Measurements from ENCODE around the gene AUP1.
A peak's percentile ranks its signal among the peaks of the same experiment; 100 is the strongest.

AUP1 gene

DNA sequence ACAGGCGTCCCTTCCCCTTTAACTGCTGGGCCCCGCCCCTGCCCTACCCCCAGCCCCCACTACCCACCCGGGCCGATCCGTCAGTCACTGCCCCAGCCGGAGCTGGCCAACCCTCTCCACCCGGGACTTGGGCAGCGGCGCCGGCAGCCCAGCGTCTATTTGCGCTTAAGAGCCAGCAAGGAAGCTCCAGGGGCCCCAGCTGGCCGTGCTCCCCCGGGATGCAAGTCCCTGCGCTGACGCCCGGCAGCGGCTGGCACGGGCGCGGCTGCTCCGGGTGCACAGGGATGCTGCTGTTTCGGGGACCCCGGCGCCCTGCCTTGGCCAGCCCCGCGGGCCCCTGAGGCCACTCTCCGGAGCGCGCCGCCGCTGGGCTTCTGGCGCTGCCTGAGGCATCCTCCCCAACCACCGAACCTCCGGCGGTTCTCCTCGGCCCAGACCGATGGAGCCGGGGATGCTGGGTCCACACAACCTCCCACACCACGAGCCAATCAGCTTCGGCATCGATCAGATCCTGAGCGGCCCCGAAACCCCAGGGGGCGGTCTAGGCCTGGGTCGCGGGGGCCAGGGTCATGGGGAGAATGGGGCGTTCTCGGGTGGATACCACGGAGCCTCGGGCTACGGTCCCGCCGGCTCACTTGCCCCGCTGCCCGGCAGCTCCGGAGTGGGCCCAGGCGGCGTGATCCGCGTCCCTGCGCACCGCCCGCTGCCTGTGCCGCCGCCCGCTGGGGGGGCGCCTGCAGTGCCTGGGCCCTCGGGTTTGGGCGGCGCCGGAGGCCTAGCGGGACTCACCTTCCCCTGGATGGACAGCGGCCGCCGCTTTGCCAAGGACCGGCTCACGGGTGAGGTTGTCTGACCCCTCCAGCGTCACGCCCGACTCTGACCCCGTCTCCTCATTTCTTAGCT lies 14.9 kb downstream of the AUP1 start, which contains the start of gene TLX2:
TSS of gene TLX2 (plus strand) at position 83 of the 903 bp plus-strand sequence. CDS start at position 440, 357 bp downstream.
- FAIRE-seq (no peak), DNase-seq (ENCODE audit: low spot score) (no peak)

DNA sequence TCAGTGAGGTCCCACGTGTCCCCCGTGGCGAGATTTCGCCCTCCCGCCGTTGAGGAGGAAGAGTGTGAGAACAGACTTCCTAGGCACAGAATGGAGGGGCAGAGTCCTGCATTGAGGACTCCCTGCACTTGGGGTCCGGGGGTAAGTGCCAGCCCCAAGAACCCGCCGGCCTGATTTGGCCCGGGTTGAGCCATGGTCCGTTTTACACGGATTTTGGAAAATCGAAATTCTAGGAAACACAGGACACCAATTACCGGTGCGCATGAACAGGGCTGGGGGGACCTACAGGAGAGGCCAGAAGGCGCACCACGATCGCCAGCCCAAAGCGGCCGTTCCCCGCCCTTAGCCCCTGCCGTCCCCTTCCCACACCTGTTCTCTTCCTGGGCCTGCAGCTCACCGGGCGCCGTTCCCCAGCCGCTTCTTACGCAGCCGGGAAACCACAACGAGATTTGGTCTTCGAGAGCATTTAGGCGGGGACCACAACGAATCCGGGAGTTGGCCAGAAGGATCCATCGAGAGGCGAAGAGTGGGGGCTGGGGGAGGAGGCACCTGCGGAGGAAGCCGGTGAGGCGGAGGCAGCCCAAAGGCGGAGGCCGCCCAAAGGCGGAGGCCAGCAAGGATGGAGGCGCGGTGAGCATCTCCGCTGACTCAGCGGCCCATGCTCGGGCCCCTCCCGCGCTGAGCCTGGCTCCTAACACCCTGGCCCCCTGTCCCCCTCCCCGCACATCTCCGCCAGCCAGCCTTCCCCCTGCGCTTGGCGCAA lies 15.7 kb downstream of the AUP1 start:
- FAIRE-seq (no peak), DNase-seq (ENCODE audit: low spot score) (no peak)

- FAIRE-seq = no peak
- DNase-seq (ENCODE audit: low spot score) = no peak
Measured at GRCh38 chr2:74512744-74513604, 16.5 kb downstream of the AUP1 start.

- FAIRE-seq = no peak
- no peak for DNase-seq (ENCODE audit: low spot score)
Measured at GRCh38 chr2:74511104-74511989, 18.2 kb downstream of the AUP1 start.

DNA sequence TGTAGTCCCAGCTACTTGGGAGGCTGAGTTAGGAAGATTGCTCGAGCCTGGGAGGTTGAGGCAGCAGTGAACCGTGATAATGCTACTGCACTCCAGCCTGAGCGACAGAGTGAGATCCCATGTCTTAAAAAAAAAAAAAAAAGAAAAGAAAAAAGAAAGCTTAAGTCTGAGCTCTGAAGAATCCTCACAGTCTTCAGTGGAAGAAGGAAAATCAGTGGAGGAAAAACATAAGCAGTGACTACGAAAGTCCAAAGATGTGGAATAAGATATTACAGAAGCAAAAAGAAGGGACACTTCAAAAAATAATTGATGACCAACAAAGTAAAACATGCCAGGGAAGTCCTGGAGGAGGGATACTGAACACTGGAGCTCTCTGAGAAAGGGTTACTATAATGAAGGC lies 19.2 kb downstream of the AUP1 start:
- DNase-seq (ENCODE audit: low spot score) = no peak
- no peak for FAIRE-seq

DNA sequence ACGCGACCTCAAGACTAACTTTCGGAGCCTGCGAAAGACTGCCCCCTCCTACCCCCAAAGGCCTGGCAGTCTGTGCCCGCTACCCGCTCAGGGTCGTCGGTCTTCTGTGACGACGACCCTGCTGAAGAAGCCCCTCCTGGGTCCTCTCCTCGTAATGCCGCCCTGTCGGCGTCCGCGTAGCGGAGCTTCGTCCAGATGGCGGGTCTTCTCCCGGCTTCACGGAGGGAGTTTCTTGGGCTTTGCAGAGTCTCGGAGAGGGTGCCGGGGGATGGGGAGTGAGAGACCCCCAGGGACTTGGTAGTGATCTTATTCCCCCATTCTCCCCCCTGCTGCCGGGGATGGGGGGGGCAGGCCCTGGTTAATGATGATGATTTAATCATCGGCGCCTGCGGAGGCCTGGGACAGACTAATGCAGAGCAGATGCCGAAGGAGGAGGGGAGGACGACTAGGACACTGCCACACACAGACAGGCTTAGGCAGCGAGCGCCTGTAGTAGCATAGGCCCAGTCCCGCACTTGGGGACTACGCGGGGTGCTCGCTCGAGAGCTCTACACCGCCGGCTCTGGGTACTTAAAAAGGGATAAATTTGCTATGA lies 21.5 kb downstream of the AUP1 start:
- no peak for DNase-seq (ENCODE audit: low spot score)
- FAIRE-seq = no peak

DNA sequence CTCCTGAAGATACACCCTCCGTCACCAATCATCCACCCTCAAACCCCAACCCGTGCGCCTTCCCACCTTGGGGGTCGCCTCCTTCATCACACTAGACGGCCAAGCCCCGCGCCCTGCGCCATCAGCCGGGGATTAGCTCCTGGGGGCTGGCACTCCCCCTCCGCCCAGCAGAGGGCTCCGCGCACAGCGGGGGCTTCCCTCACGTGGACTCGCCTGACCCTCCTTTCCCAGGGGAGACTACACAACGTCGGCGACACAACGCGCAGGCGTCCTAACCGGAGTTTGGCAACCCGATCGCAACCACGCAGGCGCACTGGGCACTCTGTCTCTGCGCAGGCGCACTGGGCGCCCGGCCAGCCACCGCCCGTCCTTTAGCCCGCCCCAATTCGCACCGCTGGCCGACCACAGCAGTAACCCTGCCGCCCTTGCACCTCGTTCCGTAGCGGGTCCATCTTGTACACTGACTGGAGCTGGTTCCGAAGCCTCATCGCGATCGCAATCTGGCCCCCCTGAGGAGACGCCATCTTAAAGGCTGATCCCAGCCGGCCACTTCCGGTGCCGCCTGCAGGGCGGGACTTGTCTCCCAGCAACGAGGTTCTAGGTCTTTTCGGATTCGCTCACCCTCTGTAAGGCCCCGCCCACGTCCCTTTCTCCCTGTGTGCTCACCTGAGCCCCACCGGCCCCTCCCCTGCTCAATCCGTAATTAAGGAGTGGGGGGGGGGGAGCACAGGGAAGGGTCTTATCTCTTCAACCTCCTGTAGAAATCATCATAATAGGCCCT lies 22.2 kb downstream of the AUP1 start, which contains the start of gene PCGF1:
TSS of gene PCGF1 (minus strand) at position 551 of the 781 bp plus-strand sequence. CDS start at position 524, 27 bp downstream.
- DNase-seq (ENCODE audit: low spot score) (peak; percentile 93), FAIRE-seq (peak; percentile 49)

DNA sequence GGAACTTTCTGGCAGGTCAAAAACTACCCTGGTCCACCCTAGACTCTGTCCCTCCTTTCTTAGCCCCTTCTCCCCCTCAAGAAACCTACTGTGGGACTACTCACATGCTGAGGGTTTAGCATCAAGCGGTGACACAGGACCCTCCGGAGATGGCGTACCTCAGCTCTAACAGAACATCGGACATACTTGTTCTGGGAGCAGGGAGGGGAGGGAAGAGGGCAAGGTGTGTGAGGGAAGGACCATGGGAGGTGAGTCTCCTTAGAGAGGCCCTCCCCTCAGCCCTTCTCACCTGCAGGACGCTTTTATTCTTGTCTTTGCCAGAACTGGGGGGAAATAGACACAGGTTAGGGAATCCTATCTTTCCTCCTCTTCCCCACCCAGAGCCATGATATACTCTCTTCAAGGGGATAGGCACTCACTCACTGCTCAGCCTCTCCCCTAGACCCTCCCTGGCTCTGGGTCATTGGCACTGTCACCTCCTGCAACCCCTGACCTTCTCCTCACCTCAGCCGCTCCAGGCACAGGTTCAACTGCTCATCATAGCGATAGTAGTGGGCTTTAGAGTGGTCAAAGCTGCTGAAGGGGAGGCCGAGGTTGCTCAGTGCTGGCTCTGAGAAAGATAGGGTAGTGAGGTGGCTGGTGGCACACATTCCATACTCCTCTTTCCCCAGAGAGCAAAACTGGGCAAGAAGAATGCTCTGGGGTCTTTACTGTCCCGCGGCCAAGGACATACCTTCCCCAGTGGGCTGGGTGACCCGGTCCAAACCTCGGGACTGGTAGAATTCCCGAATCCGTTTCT lies 23.9 kb downstream of the AUP1 start:
- FAIRE-seq (no peak), DNase-seq (ENCODE audit: low spot score) (no peak)

- no peak for FAIRE-seq
- DNase-seq (ENCODE audit: low spot score) = no peak
Measured at GRCh38 chr2:74504591-74504990, 24.9 kb downstream of the AUP1 start.

DNA sequence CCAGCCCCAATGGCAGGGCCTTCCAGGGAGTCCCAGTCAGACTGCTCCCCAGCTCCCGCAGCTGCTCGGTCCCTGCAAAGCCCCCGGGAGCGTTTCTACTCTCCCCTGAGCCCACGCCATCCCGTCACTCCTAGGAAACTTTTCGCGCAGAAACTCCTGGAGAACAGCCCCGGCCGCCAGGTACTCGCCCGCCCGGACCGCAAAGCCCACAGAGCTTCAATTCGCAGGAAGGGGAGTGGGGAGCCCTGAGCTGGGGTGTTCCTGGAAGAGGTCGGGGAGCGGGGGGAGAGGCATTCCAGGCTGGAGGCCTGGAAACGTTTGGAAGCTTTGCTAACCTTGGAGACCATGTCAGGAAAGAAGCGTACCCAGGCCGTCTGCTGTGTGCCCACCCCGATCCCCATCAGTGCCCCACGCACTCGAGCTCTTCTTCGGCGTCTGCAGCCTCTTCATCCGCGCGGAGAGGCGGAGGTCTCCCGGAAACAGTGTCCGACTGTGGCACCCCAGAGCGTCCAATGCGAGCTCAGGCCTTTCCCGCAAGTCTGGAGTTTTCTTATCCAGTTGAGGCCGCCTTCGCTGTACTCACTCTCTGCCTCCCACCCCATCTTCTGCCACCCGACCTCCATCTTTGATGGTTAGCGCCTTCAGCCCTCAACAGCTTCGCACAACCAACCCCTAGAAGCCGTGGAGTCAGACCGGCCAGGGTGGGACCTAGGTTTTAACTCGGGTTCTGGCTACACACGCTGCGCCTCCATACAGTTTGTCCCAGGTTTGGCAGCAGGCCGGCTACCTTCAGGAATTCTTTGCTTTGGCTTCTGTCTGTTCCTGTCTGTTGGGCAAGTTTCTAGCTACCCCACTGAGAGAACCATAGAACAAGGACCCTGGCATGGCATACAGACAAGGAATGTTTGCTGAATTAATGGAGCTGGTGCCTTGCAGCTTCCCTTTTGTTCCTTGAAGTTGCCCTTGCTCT lies 25.7 kb downstream of the AUP1 start:
- no peak for FAIRE-seq
- DNase-seq (ENCODE audit: low spot score) = no peak

GRCh38 chr2:74502720-74503505 lies 26.6 kb downstream of the AUP1 start:
- DNase-seq (ENCODE audit: low spot score) = peak; percentile 68
- FAIRE-seq = no peak

DNA sequence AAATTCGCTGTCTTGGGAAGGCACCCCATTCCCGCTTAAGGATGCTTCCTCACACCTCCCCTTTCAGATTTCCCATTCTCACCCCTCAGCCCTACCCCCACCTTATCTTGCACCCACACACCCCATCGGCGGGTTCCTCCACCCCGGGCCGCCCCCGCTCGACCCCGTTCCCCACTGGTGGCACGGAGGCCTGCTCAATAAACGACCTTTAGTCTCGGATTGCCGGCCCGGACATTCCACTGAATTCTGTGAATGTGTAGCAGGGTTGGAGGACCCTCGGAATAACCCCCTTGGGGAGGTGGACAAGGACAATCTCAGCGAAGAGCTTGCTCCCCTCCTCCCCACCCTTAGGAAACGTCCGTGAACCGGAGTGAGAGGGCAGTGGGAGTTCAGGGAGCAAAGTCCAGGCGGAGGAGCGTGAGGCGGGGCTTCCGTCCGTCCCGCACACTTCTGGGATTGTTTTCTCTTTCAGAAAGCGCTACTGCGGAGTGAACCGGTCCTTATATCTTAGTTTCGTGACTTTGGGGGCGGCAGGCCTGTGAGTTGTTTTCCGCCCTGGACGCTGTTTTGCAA lies 27.3 kb downstream of the AUP1 start:
- peak; percentile 9 for DNase-seq (ENCODE audit: low spot score)
- no peak for FAIRE-seq

- no peak for FAIRE-seq
- no peak for DNase-seq (ENCODE audit: low spot score)
Measured at GRCh38 chr2:74501335-74502071, 28.0 kb downstream of the AUP1 start.

DNA sequence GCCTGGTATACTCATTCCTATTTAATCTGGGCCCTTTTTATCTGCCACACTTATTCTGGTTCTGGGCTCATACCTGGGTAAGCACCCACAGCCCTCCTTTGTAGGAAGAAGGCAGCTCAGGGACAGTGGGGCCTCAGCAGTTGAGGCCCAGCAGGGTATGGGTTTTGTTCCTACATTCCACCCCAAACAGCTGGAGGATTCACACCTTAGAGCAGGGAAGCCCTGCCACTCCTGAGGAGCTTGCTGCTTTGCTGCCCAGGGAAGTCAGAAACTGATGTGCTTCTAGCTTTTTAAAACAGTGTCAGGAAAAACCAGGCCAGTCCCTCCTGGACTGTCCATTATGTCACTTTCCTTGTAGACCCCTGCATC lies 28.9 kb downstream of the AUP1 start:
- DNase-seq (ENCODE audit: low spot score) = no peak
- no peak for FAIRE-seq

DNA sequence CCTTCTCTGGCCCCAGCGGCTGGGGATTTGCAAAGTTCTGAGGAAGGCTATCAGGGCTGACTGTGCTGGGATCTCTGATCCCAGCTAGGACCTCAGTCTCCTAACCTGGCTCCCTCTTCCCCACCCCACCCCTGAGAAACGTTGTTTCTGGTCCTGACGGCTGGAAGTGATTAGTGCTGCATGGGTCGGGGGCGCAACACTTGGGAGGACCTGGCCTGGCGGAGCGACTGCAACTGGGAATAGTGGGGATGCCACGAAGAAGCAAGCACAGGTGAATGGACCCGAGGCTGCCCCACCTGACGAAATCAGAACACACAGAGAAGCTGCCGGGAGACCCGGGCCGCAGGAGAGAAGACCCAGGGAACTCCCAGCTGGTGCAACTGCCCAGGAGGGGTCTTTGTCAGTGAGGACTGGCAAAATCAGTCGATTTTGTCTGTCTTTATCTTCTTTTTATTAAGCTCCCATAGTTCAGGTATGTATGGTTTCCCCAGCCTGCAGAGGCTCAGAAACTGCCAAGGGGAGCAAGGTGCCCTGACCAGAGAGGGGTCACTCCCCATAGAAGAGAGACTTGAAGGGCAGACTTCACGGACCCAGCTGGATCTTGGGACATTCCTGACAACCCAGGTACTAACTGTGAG lies 29.4 kb downstream of the AUP1 start:
- FAIRE-seq = no peak
- DNase-seq (ENCODE audit: low spot score) = no peak
